ENCODE measurements around the gene ZDHHC12. TPM values are rescaled to one million over a fixed set of nuclear protein-coding genes. Genes with fewer than 3 reads are reported as not detected.
"Not testable (repeated sequence)": the region's sequence is repeated elsewhere in the genome, so short reads cannot be mapped to it uniquely, and the experiment has no call there.

ZDHHC12 gene
- total and polyA plus RNA-seq, 7 experiments from 2014 or later, result 21.2 to 74.2 (median 27.7) TPM

DNA sequence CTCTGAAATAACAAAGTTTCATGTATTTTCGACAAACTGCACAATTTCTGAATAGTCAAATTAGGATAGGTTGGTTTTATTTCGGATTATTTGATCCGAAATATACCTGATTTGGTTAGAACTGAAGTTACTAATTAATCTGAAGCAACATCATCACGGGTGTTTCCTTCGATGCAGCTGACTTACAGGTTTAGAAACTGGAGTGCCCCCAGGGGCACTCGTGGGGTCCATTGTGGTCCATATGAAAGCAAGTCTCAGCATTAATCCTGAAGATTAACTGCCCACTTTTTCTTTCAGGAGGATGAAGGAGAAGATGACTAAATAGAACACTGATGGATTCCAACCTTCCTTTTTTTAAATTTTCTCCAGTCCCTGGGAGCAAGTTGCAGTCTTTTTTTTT, 29.6 kb downstream of the ZDHHC12 start:
- POLR2A ChIA-PET, result interaction anchor here (1.2 kb wide), 1 partner anchor 10 kb away, joined by 3 read pairs; no protein-coding TSS in a partner anchor
- peaks cover 11 to 45% (median 36%) of the 10 kb centered on the region in 3 experiments for H3K36me3 ChIP-seq (ENCODE audit: control insufficient read depth in 2 of 3, insufficient read depth in 3 of 3, low read length in 3 of 3)

GRCh38 chr9:128693738-128694137, 30.2 kb downstream of the ZDHHC12 start:
- H3K27me3 ChIP-seq (ENCODE audit: control insufficient read depth in 2 of 2, insufficient read depth in 2 of 2, low read length in 2 of 2); H3K4me3 ChIP-seq (ENCODE audit: low read length); intact Hi-C loops (cut with micrococcal nuclease); H3K27ac ChIP-seq (ENCODE audit: low read depth, low read length); H3K4me3 Mint-ChIP-seq; H3K9me3 ChIP-seq (ENCODE audit: control insufficient read depth in 2 of 3, low read length in 3 of 3); H3K27me3 Mint-ChIP-seq; H3K9me3 Mint-ChIP-seq; ATAC-seq; DNase-seq: not testable (repeated sequence)
- Histone ChIP-seq H3K36me3 (ENCODE audit: control insufficient read depth in 2 of 3, insufficient read depth in 3 of 3, low read length in 3 of 3) (peaks cover 11 to 45% (median 36%) of the 10 kb centered on the region in 3 experiments), H3K4me1 (ENCODE audit: control insufficient read depth in 2 of 2, insufficient read depth in 2 of 2, low read length in 2 of 2) (peaks cover 0 to 12% of the 10 kb centered on the region in 2 donors)
- CTCF ChIA-PET, result interaction anchor here (0.6 to 0.7 kb wide), 2 partner anchors 38 to 394 kb away, joined by 3 to 4 read pairs; no protein-coding TSS in a partner anchor
- peak overlapping the region in 5 of 9 donors; percentile 6 to 90 (median 56) for H3K27ac Mint-ChIP-seq
- POLR2A ChIA-PET, result interaction anchor here (0.5 to 1.2 kb wide), 3 partner anchors 10 to 111 kb away, joined by 3 to 4 read pairs (median 3); no protein-coding TSS in a partner anchor
- peaks cover 13 to 27% (median 20%) of the 10 kb centered on the region in 7 donors for H3K4me1 Mint-ChIP-seq
- H3K36me3 Mint-ChIP-seq, result peaks cover 11 to 30% (median 21%) of the 10 kb centered on the region in 5 donors

More for the DNA sequence above, 29.6 kb downstream of the ZDHHC12 start:
- Mint-ChIP-seq H3K9me3 (no peaks in the 10 kb centered on the region), H3K27me3 (no peaks in the 10 kb centered on the region), H3K4me1 (peaks cover 13 to 27% (median 20%) of the 10 kb centered on the region in 7 donors), H3K27ac (peak overlapping the region in 1 of 9 donors; percentile 90), H3K36me3 (peaks cover 11 to 30% (median 21%) of the 10 kb centered on the region in 5 donors), H3K4me3 (no peak overlapping the region)
- no peak overlapping the region for H3K27ac ChIP-seq (ENCODE audit: low read depth, low read length)
- ATAC-seq (no peak), DNase-seq (no peak)
- intact Hi-C loops (cut with micrococcal nuclease), result no loop called here
- H3K4me3 ChIP-seq (ENCODE audit: low read length), result no peak overlapping the region
- CTCF ChIA-PET, result interaction anchor here (0.7 kb wide), 1 partner anchor 394 kb away, joined by 3 read pairs; no protein-coding TSS in a partner anchor
- H3K27me3 ChIP-seq (ENCODE audit: control insufficient read depth in 2 of 2, insufficient read depth in 2 of 2, low read length in 2 of 2), result no peaks in the 10 kb centered on the region
- H3K4me1 ChIP-seq (ENCODE audit: control insufficient read depth in 2 of 2, insufficient read depth in 2 of 2, low read length in 2 of 2), result peaks cover 0 to 12% of the 10 kb centered on the region in 2 donors
- H3K9me3 ChIP-seq (ENCODE audit: control insufficient read depth in 2 of 3, low read length in 3 of 3), result no peaks in the 10 kb centered on the region

DNA sequence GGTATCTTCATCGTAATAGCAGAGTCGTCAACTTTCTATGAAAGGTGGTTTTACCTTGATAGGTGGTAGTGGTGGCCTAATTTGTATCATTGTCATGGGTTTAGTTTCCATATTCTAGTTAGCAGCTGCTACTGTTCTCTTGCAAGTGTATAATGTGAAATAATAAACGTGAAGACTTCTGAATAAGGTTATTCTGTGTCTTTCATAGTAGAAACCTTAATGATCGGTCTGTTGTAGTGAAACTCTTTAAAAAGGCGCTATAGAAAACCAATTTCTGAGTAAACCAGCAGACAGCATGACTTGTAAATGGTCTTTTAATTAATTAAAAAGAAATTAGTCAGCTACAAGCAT, 33.3 kb downstream of the ZDHHC12 start:
- ATAC-seq (no peak), DNase-seq (no peak)
- Histone ChIP-seq H3K4me1 (ENCODE audit: control insufficient read depth in 2 of 2, insufficient read depth in 2 of 2, low read length in 2 of 2) (peaks cover 10 to 37% of the 10 kb centered on the region in 2 donors), H3K4me3 (ENCODE audit: low read length) (peak overlapping the region; percentile 84), H3K36me3 (ENCODE audit: control insufficient read depth in 2 of 3, insufficient read depth in 3 of 3, low read length in 3 of 3) (peaks cover 7 to 37% (median 22%) of the 10 kb centered on the region in 3 experiments), H3K9me3 (ENCODE audit: control insufficient read depth in 2 of 3, low read length in 3 of 3) (no peaks in the 10 kb centered on the region), H3K27me3 (ENCODE audit: control insufficient read depth in 2 of 2, insufficient read depth in 2 of 2, low read length in 2 of 2) (no peaks in the 10 kb centered on the region), H3K27ac (ENCODE audit: low read depth, low read length) (peak overlapping the region; percentile 85)
- Mint-ChIP-seq H3K4me1 (peaks cover 29 to 50% (median 46%) of the 10 kb centered on the region in 7 donors), H3K36me3 (peaks cover 11 to 23% (median 21%) of the 10 kb centered on the region in 5 donors), H3K4me3 (peak overlapping the region; percentile 87 to 100 (median 98)), H3K27me3 (no peaks in the 10 kb centered on the region), H3K27ac (peak overlapping the region; percentile 83 to 100 (median 93)), H3K9me3 (no peaks in the 10 kb centered on the region)
- intact Hi-C loops (cut with micrococcal nuclease), result no loop called here
- CTCF ChIA-PET, result no interaction called here
- POLR2A ChIA-PET, result interaction anchor here (0.8 to 3.4 kb wide), 6 partner anchors 10 to 140 kb away, joined by 3 to 17 read pairs (median 6); partner anchors contain the start of genes ENDOG, PKN3, SPTAN1 and ZDHHC12

DNA sequence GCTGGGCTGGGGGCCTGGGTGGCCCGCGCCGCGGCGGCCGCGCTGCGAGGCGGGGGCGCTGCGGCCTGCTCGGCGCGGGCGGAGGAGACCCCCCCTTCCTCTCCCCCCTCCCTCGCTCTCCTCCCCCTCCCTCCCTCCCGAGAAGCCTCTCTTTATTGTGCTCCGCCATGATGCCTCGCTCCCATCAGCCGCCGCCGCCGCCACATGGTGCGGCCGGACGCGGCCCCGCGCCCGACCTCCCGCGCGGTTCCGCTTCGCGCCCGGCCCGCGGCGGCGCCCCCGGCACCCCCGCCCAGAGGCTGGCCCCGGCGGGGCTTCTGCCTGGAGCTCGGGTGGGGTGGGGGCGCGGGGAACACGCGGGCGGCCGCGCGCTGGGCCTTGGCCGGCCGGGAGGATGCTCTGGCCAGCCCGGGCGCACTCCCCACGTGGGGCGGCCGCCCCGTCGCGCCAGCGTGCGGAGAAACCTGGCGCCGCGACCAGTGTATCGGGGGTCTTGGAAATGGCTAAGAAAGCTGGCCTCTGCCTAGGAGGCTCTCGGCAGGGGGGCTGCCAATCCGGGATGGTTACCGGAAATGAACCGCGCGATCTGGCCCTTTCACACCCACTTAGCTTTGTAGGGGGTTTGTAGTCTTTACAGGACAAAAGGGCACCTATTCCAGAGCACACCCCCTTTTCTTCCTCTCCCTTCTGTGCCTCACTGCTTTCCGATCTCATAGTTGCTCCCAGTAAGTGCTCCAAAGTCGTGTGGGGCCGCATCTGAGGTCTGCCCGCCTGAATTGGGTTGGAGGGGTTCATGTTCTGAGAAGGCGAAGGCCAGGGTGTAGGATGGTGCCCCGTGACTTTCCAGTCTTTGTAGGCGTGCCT, 33.9 kb downstream of the ZDHHC12 start:
- DNase-seq, result peak; percentile 23 to 62 (median 45)
- intact Hi-C loops (cut with micrococcal nuclease), result loop anchor here (1.0 to 10.0 kb wide), 12 partner anchors 12 to 415 kb away; partner anchors contain the start of genes ODF2 (in 2 of the 2), PKN3 (in 2 of the 2), SPTAN1 (in 2 of the 2) and ZDHHC12 (in 2 of the 2)
- Histone ChIP-seq H3K27me3 (ENCODE audit: control insufficient read depth in 2 of 2, insufficient read depth in 2 of 2, low read length in 2 of 2) (no peaks in the 10 kb centered on the region), H3K4me1 (ENCODE audit: control insufficient read depth in 2 of 2, insufficient read depth in 2 of 2, low read length in 2 of 2) (peaks cover 16 to 43% of the 10 kb centered on the region in 2 donors), H3K9me3 (ENCODE audit: control insufficient read depth in 2 of 3, low read length in 3 of 3) (no peaks in the 10 kb centered on the region), H3K27ac (ENCODE audit: low read depth, low read length) (peak overlapping the region; percentile 85), H3K4me3 (ENCODE audit: low read length) (peak overlapping the region; percentile 84), H3K36me3 (ENCODE audit: control insufficient read depth in 2 of 3, insufficient read depth in 3 of 3, low read length in 3 of 3) (peaks cover 7 to 34% (median 20%) of the 10 kb centered on the region in 3 experiments)
- Mint-ChIP-seq H3K4me1 (peaks cover 35 to 57% (median 52%) of the 10 kb centered on the region in 7 donors), H3K9me3 (no peaks in the 10 kb centered on the region), H3K36me3 (peaks cover 11 to 23% (median 21%) of the 10 kb centered on the region in 5 donors), H3K27me3 (no peaks in the 10 kb centered on the region), H3K27ac (peak overlapping the region; percentile 83 to 100 (median 93)), H3K4me3 (peak overlapping the region; percentile 87 to 100 (median 98))
- ChIA-PET POLR2A (interaction anchor here (0.8 to 3.4 kb wide), 10 partner anchors 9 to 140 kb away, joined by 3 to 17 read pairs (median 4); partner anchors contain the start of genes ENDOG, PKN3, SPTAN1 and ZDHHC12), CTCF (no interaction called here)
- peak; percentile 33 for ATAC-seq

- Histone ChIP-seq H3K27ac (ENCODE audit: low read depth, low read length) (peak overlapping the region; percentile 82), H3K36me3 (ENCODE audit: control insufficient read depth in 2 of 3, insufficient read depth in 3 of 3, low read length in 3 of 3) (peaks cover 7 to 31% (median 18%) of the 10 kb centered on the region in 3 experiments), H3K27me3 (ENCODE audit: control insufficient read depth in 2 of 2, insufficient read depth in 2 of 2, low read length in 2 of 2) (no peaks in the 10 kb centered on the region), H3K9me3 (ENCODE audit: control insufficient read depth in 2 of 3, low read length in 3 of 3) (no peaks in the 10 kb centered on the region), H3K4me3 (ENCODE audit: low read length) (peak overlapping the region; percentile 32), H3K4me1 (ENCODE audit: control insufficient read depth in 2 of 2, insufficient read depth in 2 of 2, low read length in 2 of 2) (peaks cover 22 to 48% of the 10 kb centered on the region in 2 donors)
- DNase-seq (peak in 1 of 9 donors; percentile 57), ATAC-seq (peak; percentile 27)
- CTCF ChIA-PET, result no interaction called here
- Mint-ChIP-seq H3K27ac (peak overlapping the region in 3 of 9 donors; percentile 31 to 93 (median 68)), H3K27me3 (no peaks in the 10 kb centered on the region), H3K9me3 (no peaks in the 10 kb centered on the region), H3K36me3 (peaks cover 11 to 26% (median 21%) of the 10 kb centered on the region in 5 donors), H3K4me3 (peak overlapping the region in 9 of 10 donors; percentile 51 to 99 (median 77)), H3K4me1 (peaks cover 42 to 64% (median 59%) of the 10 kb centered on the region in 7 donors)
- intact Hi-C loops (cut with micrococcal nuclease), result loop anchor here (1.0 to 10.0 kb wide), 12 partner anchors 13 to 415 kb away; partner anchors contain the start of genes ODF2 (in 2 of the 2), PKN3 (in 2 of the 2), SPTAN1 (in 2 of the 2) and ZDHHC12 (in 2 of the 2)
- POLR2A ChIA-PET, result interaction anchor here (0.9 to 3.4 kb wide), 10 partner anchors 11 to 172 kb away, joined by 3 to 17 read pairs (median 6); partner anchors contain the start of genes DYNC2I2, ENDOG, SPTAN1 and ZDHHC12
Observed at GRCh38 chr9:128689293-128689774, 34.6 kb downstream of the ZDHHC12 start.

Data from naive thymus-derived CD4-positive, alpha-beta T cell (primary cell).